Fibroblast of mammary gland (primary cell): ENCODE results near the gene LIN37.

Experiments
- DNase-seq: peaks from one replicate; pipeline ENCODE4 v3.0.0-alpha.2; 2010; ENCODE audit warnings: low read depth
- H3K4me3 ChIP-seq: 2 replicates; pipeline ENCODE4 v1.5.1; 2011; ENCODE audit warnings: low read depth, mild to moderate bottlenecking, low read length, moderate library complexity; ENCODE audit not compliant: control insufficient read depth
- CTCF ChIP-seq: conservative IDR thresholded peaks from 2 replicates; pipeline ENCODE4 v1.5.1; 2011; ENCODE audit warnings: low read depth, low read length, inconsistent platforms; ENCODE audit not compliant: control insufficient read depth, insufficient read depth

The LIN37 gene

DNA sequence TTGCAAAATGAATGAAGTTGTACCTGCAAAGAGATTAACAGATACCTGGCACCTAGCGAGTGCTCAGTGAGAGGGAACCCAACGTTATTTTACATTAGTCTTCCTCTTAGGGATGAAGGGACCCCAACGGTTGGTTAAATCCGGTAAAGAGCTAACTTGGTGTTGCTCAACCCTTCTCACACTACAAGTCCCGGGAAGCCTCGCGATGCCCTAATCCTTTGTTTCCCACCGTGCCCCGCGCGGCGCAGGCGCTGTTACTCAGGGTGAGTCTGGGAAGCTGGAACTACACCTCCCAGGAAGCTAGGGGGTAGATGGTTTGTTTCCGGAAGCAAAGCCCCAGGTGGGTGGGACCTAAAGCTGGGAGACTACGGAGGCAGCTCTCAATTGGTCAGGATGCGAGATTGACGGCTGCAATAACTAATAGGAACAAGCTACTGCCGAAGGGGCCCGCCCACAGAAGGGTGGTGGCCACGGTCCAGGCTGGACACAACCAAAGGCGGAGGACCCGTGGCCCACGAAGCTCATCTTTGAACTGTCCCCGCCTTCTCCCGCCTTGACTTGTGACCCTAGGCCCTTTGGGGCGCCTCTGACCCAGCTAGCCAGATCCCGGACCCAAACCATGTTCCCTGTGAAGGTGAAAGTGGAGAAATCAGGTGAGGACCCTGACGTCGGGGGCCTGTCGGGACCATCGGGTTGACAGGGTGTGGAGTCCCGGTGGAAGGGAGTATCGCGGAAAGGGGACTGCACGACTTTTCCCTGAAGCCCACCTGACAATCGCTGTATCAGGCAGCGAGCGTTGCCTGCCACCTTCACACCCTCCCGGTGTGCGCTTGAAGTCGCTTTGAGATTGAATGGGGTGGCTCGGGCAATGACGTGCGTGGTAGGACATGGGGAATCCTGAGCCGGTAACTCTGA, at the start of gene LIN37:
Gene LIN37, plus strand, starts transcription at position 471 of the 915 bp plus-strand sequence. Its CDS starts 149 bp downstream, at position 620.
- TF ChIP-seq CTCF: no peak
- H3K4me3 ChIP-seq: peak within 1 kb of the TSS; percentile 85

DNA sequence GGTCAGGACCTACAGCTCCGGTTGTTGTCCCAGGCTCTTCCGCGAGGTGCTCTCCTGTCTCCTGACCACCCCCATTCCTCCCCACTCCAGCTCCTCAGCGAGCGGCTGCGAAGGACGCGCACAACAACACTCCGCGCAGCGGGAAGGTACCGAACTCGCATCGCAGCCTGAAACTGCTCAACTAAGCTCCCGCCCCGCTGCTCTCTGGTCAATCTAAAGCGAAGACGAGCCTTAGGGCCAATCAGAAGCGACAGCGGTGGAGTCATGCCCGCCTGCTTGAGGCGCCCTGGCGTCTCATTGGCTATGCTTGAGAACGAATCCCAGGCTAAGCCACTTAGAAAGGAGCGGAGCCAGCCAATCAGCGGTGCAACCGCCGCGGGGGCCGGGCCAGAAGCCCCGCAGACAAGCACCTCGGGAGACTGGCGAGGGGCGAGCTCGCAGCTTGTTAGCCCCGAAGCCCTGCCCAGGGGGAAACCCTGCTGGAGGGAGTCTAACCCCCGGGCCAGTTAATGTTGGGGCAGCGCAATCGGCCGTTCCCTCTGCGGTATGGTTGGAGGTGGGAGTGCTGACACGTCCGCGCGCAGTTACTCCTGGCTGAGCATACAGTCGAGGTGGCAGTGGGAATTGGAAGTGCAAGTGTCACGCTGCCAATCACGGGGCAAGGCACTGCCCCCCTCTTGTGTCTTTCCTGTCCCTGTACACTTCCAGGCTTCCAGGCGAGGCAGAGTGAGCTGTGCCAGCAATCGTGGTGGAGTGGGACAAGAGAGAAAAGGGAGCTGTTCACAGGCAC, 46.0 kb upstream of the LIN37 start:
- no peak for TF ChIP-seq CTCF
- peak overlapping the region; percentile 56 for H3K4me3 ChIP-seq
- DNase-seq: peak; percentile 97

More for the DNA sequence above, at the start of gene LIN37:
- DNase-seq: peak; percentile 99

DNA sequence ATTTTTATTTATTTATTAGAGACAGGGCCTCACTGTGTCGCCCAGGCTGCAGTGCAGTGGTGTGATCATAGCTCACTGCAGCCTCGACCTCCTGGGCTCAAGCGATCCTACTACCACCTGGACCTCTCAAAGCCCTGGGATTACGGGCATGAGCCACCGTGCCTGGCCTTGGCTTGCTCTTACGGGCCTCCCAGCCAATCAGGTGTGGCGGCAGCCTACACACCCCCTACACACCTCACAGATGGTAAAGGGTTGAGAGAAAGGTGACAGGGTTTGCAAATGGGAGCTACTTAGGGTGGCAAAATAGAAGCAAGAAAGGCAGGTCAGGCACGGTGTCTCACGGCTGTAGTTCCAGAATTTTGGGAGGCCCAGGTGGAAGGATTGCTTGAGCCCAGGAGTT, 45.0 kb upstream of the LIN37 start:
- H3K4me3 ChIP-seq: no peak overlapping the region
- no peak for TF ChIP-seq CTCF
- DNase-seq: no peak

DNA sequence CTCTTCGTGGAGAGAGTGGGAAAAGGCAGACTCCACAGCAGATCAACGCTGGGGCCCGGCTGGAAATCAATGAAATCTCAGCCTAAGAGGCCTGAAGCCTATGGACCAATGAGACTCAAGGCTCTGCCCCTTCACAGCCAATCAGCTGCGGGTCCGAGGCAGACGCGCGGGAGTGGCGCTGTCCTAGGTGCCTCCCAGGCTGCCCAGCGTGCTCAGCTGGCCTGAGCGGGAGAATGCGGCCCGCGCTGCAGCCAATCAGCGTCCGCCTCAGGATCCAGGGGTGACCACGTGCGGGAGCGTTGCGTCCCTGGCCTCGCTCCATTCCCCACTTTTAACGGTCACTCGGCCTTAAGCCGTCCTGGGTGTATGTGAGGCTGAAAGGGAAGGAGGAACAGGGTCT, 44.2 kb upstream of the LIN37 start, which contains the start of gene ZBTB32:
Gene ZBTB32, plus strand, starts transcription at position 341 of the 400 bp plus-strand sequence. CDS start 10,069 bp downstream, outside the sequence.
- no peak within 1 kb of the TSS for H3K4me3 ChIP-seq
- TF ChIP-seq CTCF: no peak
- DNase-seq: peak; percentile 69

DNA sequence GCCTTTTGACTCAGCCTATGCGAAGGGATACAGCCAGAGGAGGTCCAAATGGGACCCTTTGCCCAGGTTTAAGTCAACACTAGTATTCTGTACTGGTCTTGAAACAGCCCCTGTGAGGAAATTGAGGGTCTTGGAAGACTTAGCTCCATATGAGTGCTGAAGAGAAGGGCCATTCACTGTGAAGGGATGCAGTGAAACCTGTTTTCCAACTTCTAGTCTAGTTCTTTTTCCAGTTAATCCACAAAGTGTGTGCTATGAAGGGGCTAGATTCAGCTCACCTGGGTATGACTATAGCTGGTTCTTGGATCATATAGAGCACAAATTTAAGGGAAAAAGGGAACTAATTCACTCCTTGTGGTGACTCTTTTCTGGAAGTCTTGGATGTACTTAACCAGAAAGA, 40.0 kb upstream of the LIN37 start:
- DNase-seq: no peak
- TF ChIP-seq CTCF: no peak
- H3K4me3 ChIP-seq: no peak overlapping the region

GRCh38 chr19:35710784-35711723, 37.3 kb upstream of the LIN37 start:
- peak; percentile 13 for DNase-seq
- no peak overlapping the region for H3K4me3 ChIP-seq
- no peak for TF ChIP-seq CTCF
